Uterus (tissue), 4 donors: ENCODE measurements around the gene ZNF746. TPM values are rescaled to one million over a fixed set of nuclear protein-coding genes. Genes with fewer than 3 reads are reported as not detected.

Experiments used
- DNase-seq, 2 donors: peaks; one replicate each; pipeline ENCODE4 v3.0.0-alpha.2; 2019 to 2020
- H3K27ac ChIP-seq, 2 donors: fragments of 200-600 bp; sonication (generic); 1 replicate in 1 of 2; 2 replicates in 1 of 2; pipeline ENCODE4 v1.5.1; 2016 to 2018
- H3K27me3 ChIP-seq, 2 donors: fragments of 200-600 bp; sonication (generic); one replicate each; pipeline ENCODE4 v1.5.1; 2018 to 2019; ENCODE audit warnings: control low read depth in 1 of 2
- H3K36me3 ChIP-seq, 2 donors: fragments of 200-600 bp; sonication (generic); one replicate each; pipeline ENCODE4 v1.5.1; 2019; ENCODE audit warnings: control low read depth in 1 of 2
- H3K4me1 ChIP-seq, 2 donors: fragments of 200-600 bp; sonication (generic); one replicate each; pipeline ENCODE4 v1.5.1; 2018 to 2019; ENCODE audit warnings: control low read depth in 1 of 2
- H3K4me3 ChIP-seq, 2 donors: fragments of 200-600 bp; sonication (generic); 1 replicate in 1 of 2; 2 replicates in 1 of 2; pipeline ENCODE4 v1.5.1; 2018 to 2019; ENCODE audit warnings: mild to moderate bottlenecking in 1 of 2
- H3K9me3 ChIP-seq, 2 donors: fragments of 200-600 bp; sonication (generic); one replicate each; pipeline ENCODE4 v1.5.1; 2019; ENCODE audit warnings: control low read depth in 1 of 2
- CTCF ChIP-seq, 4 experiments: fragments of 200-600 bp in 2 of 4; fragments of 450-650 bp in 2 of 4; sonication (generic) in 2 of 4; IDR thresholded peaks; one replicate each; pipeline ENCODE4 v1.5.1; 2016 to 2019; ENCODE audit warnings: antibody characterized with exemption in 4 of 4, mild to moderate bottlenecking in 2 of 4, moderate library complexity in 1 of 4
- POLR2A ChIP-seq, 2 donors: fragments of 450-650 bp; IDR thresholded peaks; one replicate each; pipeline ENCODE4 v1.6.1; 2016; ENCODE audit warnings: antibody characterized with exemption in 2 of 2, mild to moderate bottlenecking in 1 of 2, moderate library complexity in 1 of 2
- intact Hi-C: fragments of 100-400 bp; cut with DNase I; formaldehyde crosslinking; loops from one replicate; pipeline ENCODE4 v1.15.1; 2023; ENCODE audit warnings: low total_unique reads
- total RNA-seq, 4 donors: library from RNA; depleted of rRNA in 3 of 4; stranded (reverse); fragments of >200 nt in 3 of 4; gene quantifications; one replicate each; pipeline versions ENCODE4 v1.1.0 to v1.2.4, GENCODE V29; 2014 to 2023
- donor health status: DM: yes; HTN: yes; CAD: no.

The ZNF746 gene
- total RNA-seq, 4 donors from 2014 or later: 15.6 to 30.5 (median 20.2) TPM

GRCh38 chr7:149440222-149440621, 57.4 kb downstream of the ZNF746 start:
- intact Hi-C loops: no loop called here
- Histone ChIP-seq H3K4me1 (no peaks in the 10 kb centered on the region), H3K27me3 (no peaks in the 10 kb centered on the region), H3K27ac (no peak overlapping the region), H3K4me3 (no peak overlapping the region), H3K9me3 (no peaks in the 10 kb centered on the region), H3K36me3 (no peaks in the 10 kb centered on the region)
- no peak for TF ChIP-seq POLR2A (IDR thresholded peaks at IDR 0.05)
- no peak for TF ChIP-seq CTCF (IDR thresholded peaks at IDR 0.05)
- DNase-seq: no peak

GRCh38 chr7:149436358-149436757, 61.3 kb downstream of the ZNF746 start:
- Histone ChIP-seq H3K4me3 (no peak overlapping the region), H3K9me3 (no peaks in the 10 kb centered on the region), H3K27me3 (no peaks in the 10 kb centered on the region), H3K27ac (no peak overlapping the region), H3K36me3 (no peaks in the 10 kb centered on the region), H3K4me1 (no peaks in the 10 kb centered on the region)
- no peak for TF ChIP-seq CTCF (IDR thresholded peaks at IDR 0.05)
- intact Hi-C loops: no loop called here
- DNase-seq: no peak

GRCh38 chr7:149433124-149433523, 64.5 kb downstream of the ZNF746 start:
- DNase-seq: no peak
- Histone ChIP-seq H3K27me3 (no peaks in the 10 kb centered on the region), H3K4me3 (no peak overlapping the region), H3K9me3 (no peaks in the 10 kb centered on the region), H3K27ac (no peak overlapping the region), H3K36me3 (no peaks in the 10 kb centered on the region), H3K4me1 (no peaks in the 10 kb centered on the region)
- intact Hi-C loops: no loop called here
- TF ChIP-seq CTCF (IDR thresholded peaks at IDR 0.05): no peak
- no peak for TF ChIP-seq POLR2A (IDR thresholded peaks at IDR 0.05)

- Histone ChIP-seq H3K36me3 (no peaks in the 10 kb centered on the region), H3K4me1 (no peaks in the 10 kb centered on the region), H3K9me3 (no peaks in the 10 kb centered on the region), H3K27ac (no peak overlapping the region), H3K4me3 (no peak overlapping the region), H3K27me3 (no peaks in the 10 kb centered on the region)
- no peak for TF ChIP-seq POLR2A (IDR thresholded peaks at IDR 0.05)
- no peak for TF ChIP-seq CTCF (IDR thresholded peaks at IDR 0.05)
- no peak for DNase-seq
- intact Hi-C loops: no loop called here
Measured at GRCh38 chr7:149432121-149432691, 65.4 kb downstream of the ZNF746 start.

- H3K4me3 ChIP-seq: no peak overlapping the region
- intact Hi-C loops: no loop called here
- H3K27ac ChIP-seq: no peak overlapping the region
- DNase-seq: no peak
- H3K27me3 ChIP-seq: no peaks in the 10 kb centered on the region
- no peaks in the 10 kb centered on the region for H3K9me3 ChIP-seq
- H3K36me3 ChIP-seq: no peaks in the 10 kb centered on the region
- TF ChIP-seq CTCF (IDR thresholded peaks at IDR 0.05) (no peak), POLR2A (IDR thresholded peaks at IDR 0.05) (no peak)
- H3K4me1 ChIP-seq: no peaks in the 10 kb centered on the region
Measured at GRCh38 chr7:149431486-149432120, 66.0 kb downstream of the ZNF746 start.
